GM20431 (cell line): Measurements from ENCODE around the gene NLRP9.

Experiments used
- in situ Hi-C: fragments of 300-500 bp; cut with MseI, MboI; formaldehyde crosslinking; loops from one replicate; pipeline ENCODE4 v1.15.0; 2020; ENCODE audit warnings: low sequenced_read_pairs; ENCODE audit not compliant: unreplicated experiment

NLRP9 gene

GRCh38 chr19:55689411-55690108 is 48.6 kb downstream of the NLRP9 start:
- in situ Hi-C loops, result no loop called here

GRCh38 chr19:55688422-55689218 is 49.6 kb downstream of the NLRP9 start:
- in situ Hi-C loops, result no loop called here

- in situ Hi-C loops, result no loop called here
Measured at GRCh38 chr19:55687281-55688201, 50.7 kb downstream of the NLRP9 start.

- in situ Hi-C loops, result no loop called here
Measured at GRCh38 chr19:55686311-55687050, 51.7 kb downstream of the NLRP9 start.

GRCh38 chr19:55685776-55686175 is 52.4 kb downstream of the NLRP9 start:
- in situ Hi-C loops, result no loop called here

- in situ Hi-C loops, result no loop called here
Measured at GRCh38 chr19:55684946-55685681, 53.1 kb downstream of the NLRP9 start.

- in situ Hi-C loops, result no loop called here
Measured at GRCh38 chr19:55683449-55684261, 54.5 kb downstream of the NLRP9 start.

- in situ Hi-C loops, result no loop called here
Measured at GRCh38 chr19:55681131-55682092, 56.8 kb downstream of the NLRP9 start.

GRCh38 chr19:55680339-55681130 is 57.7 kb downstream of the NLRP9 start:
- in situ Hi-C loops, result no loop called here

GRCh38 chr19:55679343-55680257 is 58.6 kb downstream of the NLRP9 start:
- in situ Hi-C loops, result no loop called here

GRCh38 chr19:55678121-55678671 is 60.0 kb downstream of the NLRP9 start:
- in situ Hi-C loops, result no loop called here

- in situ Hi-C loops, result no loop called here
Measured at GRCh38 chr19:55677572-55678028, 60.6 kb downstream of the NLRP9 start.

- in situ Hi-C loops, result no loop called here
Measured at GRCh38 chr19:55676889-55677505, 61.2 kb downstream of the NLRP9 start.

- in situ Hi-C loops, result no loop called here
Measured at GRCh38 chr19:55676383-55676782, 61.8 kb downstream of the NLRP9 start.
